Esophagus squamous epithelium (tissue), 5 donors: ENCODE data around the gene HOXB5. TPM values are rescaled to one million over a fixed set of nuclear protein-coding genes. Genes with fewer than 3 reads are reported as not detected.

Experiments
- DNase-seq: peaks from one replicate; lab custom pipeline; 2025; lab: John Stamatoyannopoulos, UW
- H3K27ac ChIP-seq, 4 donors: fragments of 200-600 bp; sonication (generic); one replicate each; pipeline ENCODE4 v1.5.1; 2016 to 2019; ENCODE audit warnings: mild to moderate bottlenecking in 1 of 4
- H3K27me3 ChIP-seq, 4 donors: fragments of 200-600 bp; sonication (generic); 1 replicate in 3 of 4; 2 replicates in 1 of 4; pipeline versions ENCODE4 v1.5.1 to v1.6.0; 2017 to 2021; ENCODE audit warnings: antibody characterized with exemption in 1 of 4
- H3K36me3 ChIP-seq, 3 donors: fragments of 200-600 bp; sonication (generic); one replicate each; pipeline ENCODE4 v1.5.1; 2016 to 2019
- H3K4me1 ChIP-seq, 3 donors: fragments of 200-600 bp; sonication (generic); one replicate each; pipeline ENCODE4 v1.5.1; 2017 to 2019
- H3K4me3 ChIP-seq, 4 donors: fragments of 200-600 bp; sonication (generic); 1 replicate in 3 of 4; 2 replicates in 1 of 4; pipeline ENCODE4 v1.5.1; 2016 to 2019; ENCODE audit warnings: mild to moderate bottlenecking in 2 of 4, moderate library complexity in 1 of 4
- H3K9me3 ChIP-seq, 3 donors: fragments of 200-600 bp; sonication (generic); one replicate each; pipeline ENCODE4 v1.5.1; 2016 to 2019
- POLR2A ChIP-seq, 4 donors: fragments of 450-650 bp; IDR thresholded peaks; one replicate each; pipeline ENCODE4 v1.6.1; 2017; ENCODE audit warnings: antibody characterized with exemption in 4 of 4, mild to moderate bottlenecking in 4 of 4, moderate library complexity in 3 of 4
- WGBS, 2 donors: methylation state at CpG; one replicate each; pipeline ENCODE4 v1.1.5; 2018; 5-methylcytosine and 5-hydroxymethylcytosine counted together
- intact Hi-C: fragments of 100-400 bp; cut with DNase I; formaldehyde crosslinking; loops from one replicate; pipeline ENCODE4 v1.15.0; 2022
- total RNA-seq, 4 donors: library from RNA; depleted of rRNA; stranded (reverse); fragments of >200 nt; gene quantifications; one replicate each; pipeline ENCODE4 v1.1.0, GENCODE V29; 2016
- TF ChIP-seq, protein P1 (sequence below), 6 experiments: fragments of 450-650 bp in 4 of 6; fragments of 200-600 bp in 2 of 6; sonication (generic) in 2 of 6; IDR thresholded peaks; one replicate each; pipeline ENCODE4 v1.5.1; 2016 to 2019; ENCODE audit warnings: antibody characterized with exemption in 6 of 6, mild to moderate bottlenecking in 4 of 6, moderate library complexity in 4 of 6
- donor health status: DM: yes; HTN: yes; CAD: no.

The HOXB5 gene
- total RNA-seq, 4 donors from 2014 or later, result not detected

DNA sequence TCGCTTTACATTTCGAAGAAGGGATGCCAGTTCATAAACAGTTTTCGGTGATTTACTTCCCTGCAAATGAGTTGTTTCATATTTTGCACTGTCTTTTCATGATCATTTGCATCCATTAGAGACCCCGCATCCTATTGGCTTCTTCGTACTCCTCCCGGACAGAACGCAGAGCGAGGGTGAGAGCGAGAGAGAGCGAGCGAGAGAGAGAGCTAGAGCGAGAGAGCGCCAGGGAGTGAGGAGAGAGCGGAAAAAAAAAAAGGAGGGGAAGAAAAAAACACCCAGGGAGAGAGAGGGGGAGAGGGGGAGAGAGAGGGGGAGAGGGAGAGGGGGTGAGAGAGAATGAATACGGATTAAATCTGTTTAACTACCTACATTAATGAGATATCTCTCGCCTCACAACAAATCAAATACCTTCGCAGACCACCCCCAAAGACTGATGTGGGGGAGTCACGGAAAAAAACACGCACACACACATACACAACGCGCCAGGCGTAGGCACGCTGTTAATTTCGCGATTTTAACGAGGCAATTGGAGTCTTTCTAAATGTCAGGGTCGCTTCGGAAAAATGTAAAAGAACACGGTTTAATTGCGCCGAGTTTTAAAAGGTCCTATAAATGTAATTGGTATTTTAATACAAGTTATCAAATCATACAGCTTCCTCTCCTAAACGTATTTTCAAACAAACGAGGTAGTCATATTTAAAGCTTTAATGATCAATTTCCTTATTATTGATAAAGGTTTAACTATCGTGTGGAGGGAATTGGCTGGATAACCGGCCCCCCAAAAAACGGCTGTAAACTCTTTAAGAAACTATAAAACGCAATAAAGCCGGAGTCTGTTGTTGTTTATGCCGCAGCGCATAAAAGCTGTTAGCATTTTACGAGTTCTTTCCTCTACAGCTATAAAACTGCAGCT lies 21.7 kb upstream of the HOXB5 start, which contains the start of gene HOXB8:
Gene HOXB8 (minus strand): TSS at position 246 of the 916 bp plus-strand sequence. CDS start 588 bp downstream, outside the sequence.
- intact Hi-C loops, result no loop called here
- H3K4me1 ChIP-seq, result peaks cover 13 to 59% (median 37%) of the 10 kb centered on the region in 3 donors
- TF ChIP-seq, protein P1, sequence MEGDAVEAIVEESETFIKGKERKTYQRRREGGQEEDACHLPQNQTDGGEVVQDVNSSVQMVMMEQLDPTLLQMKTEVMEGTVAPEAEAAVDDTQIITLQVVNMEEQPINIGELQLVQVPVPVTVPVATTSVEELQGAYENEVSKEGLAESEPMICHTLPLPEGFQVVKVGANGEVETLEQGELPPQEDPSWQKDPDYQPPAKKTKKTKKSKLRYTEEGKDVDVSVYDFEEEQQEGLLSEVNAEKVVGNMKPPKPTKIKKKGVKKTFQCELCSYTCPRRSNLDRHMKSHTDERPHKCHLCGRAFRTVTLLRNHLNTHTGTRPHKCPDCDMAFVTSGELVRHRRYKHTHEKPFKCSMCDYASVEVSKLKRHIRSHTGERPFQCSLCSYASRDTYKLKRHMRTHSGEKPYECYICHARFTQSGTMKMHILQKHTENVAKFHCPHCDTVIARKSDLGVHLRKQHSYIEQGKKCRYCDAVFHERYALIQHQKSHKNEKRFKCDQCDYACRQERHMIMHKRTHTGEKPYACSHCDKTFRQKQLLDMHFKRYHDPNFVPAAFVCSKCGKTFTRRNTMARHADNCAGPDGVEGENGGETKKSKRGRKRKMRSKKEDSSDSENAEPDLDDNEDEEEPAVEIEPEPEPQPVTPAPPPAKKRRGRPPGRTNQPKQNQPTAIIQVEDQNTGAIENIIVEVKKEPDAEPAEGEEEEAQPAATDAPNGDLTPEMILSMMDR (IDR thresholded peaks at IDR 0.05), result no peak
- TF ChIP-seq POLR2A (IDR thresholded peaks at IDR 0.05), result no peak
- no peaks in the 10 kb centered on the region for H3K9me3 ChIP-seq
- H3K27me3 ChIP-seq, result peaks cover 57 to 100% (median 85%) of the 10 kb centered on the region in 4 donors
- no peaks in the 10 kb centered on the region for H3K36me3 ChIP-seq
- H3K27ac ChIP-seq, result no peak within 1 kb of the TSS
- 17 to 30% methylated on average over 39 to 40 of the region's 41 CpGs for WGBS, 2 donors
- DNase-seq, result no peak
- peak within 1 kb of the TSS in 1 of 4 donors; percentile 40 for H3K4me3 ChIP-seq

DNA sequence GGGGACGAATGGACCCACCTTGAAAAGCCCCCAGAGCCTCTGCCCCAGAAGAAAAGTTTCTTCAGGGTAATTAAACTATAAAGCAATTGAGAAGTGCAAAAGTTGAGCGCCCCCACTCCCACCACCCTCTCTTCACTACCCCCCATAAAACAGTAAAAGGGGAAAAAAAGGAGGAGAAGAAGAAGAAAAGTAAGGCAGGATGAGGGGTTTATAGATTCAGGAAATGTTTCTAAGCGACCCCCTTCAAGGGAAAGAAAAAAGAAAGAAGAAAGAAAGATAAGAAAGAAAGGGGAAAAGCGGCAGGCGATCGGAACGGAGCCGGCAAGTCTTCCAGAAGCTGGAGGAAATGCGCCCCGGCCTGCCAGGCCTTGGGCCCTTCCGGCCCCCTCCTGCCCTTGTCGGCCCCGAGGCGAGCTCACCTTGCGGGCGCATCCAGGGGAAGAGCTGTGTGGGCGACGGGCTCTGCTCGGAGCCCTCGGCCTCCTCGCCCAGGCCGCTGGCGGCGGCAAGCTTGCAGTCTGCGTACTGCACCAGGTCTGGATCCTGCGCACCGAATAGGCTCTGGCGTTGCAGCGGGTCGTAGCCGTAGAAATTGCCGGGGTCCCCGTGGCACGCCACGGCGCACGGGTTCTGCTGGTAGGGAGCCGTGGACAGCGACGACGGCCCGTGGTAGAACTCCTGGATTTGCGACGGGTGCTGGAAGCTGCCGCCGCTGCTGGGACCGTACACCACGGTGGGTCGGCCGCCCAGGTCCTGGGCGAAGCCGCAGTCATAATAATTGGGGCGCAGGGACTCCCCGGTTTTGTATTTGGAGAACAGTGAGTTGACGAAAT lies 20.5 kb upstream of the HOXB5 start:
- intact Hi-C loops, result no loop called here
- Histone ChIP-seq H3K27ac (no peak overlapping the region), H3K4me3 (peak overlapping the region in 1 of 4 donors; percentile 40), H3K36me3 (no peaks in the 10 kb centered on the region), H3K4me1 (peaks cover 13 to 62% (median 40%) of the 10 kb centered on the region in 3 donors), H3K27me3 (peaks cover 45 to 100% (median 81%) of the 10 kb centered on the region in 4 donors), H3K9me3 (no peaks in the 10 kb centered on the region)
- no peak for DNase-seq
- 7 to 19% methylated on average over 8 to 37 of the region's 55 CpGs for WGBS, 2 donors
- no peak for TF ChIP-seq POLR2A (IDR thresholded peaks at IDR 0.05)
- TF ChIP-seq, protein P1 (IDR thresholded peaks at IDR 0.05), result no peak

DNA sequence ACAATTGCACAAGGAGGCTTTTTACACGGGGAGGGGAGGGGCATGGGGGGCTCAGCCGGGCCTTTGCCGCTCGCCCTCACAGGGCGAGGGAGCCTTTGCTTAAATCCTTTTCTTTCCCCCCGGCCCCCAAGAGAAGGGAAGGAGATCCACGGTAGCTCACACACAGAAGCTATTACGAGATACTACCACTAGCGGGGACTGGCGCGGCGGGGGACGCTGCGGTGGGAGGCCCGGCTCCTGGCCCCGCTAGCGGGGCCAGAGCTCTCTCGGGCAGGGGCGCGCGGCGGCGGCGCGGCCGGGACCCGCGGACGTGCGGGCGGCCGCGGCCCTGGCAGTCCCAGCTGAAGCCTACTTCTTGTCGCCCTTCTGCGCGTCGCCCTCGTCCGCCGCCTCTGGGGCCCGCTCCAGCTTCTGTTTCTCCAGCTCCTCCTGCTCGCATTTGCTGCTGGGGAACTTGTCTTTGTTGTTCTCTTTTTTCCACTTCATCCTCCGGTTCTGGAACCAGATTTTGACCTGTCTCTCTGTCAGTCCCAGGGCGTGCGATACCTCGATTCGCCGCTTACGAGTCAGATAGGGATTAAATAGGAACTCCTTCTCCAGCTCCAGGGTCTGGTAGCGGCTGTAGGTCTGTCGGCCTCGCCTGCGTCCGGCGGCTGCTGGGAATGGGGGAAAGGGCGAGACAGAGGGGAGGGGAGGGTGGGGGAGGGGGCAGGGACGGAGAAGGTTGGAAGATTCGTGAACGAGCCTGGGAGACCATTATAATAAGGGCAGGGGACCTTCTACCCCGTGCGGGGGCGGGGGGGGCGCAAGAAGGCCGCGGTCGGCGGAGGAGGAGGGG lies 19.5 kb upstream of the HOXB5 start:
- TF ChIP-seq, protein P1 (IDR thresholded peaks at IDR 0.05), result peak in 1 of 6 experiments; percentile 29
- no peak for TF ChIP-seq POLR2A (IDR thresholded peaks at IDR 0.05)
- intact Hi-C loops, result no loop called here
- no peaks in the 10 kb centered on the region for H3K9me3 ChIP-seq
- no peaks in the 10 kb centered on the region for H3K36me3 ChIP-seq
- WGBS, 2 donors, result 3 to 4% methylated on average over 24 to 31 of the region's 67 CpGs
- peaks cover 49 to 100% (median 84%) of the 10 kb centered on the region in 4 donors for H3K27me3 ChIP-seq
- no peak overlapping the region for H3K27ac ChIP-seq
- peak overlapping the region; percentile 1 to 67 (median 14) for H3K4me3 ChIP-seq
- peaks cover 13 to 53% (median 40%) of the 10 kb centered on the region in 3 donors for H3K4me1 ChIP-seq
- no peak for DNase-seq

DNA sequence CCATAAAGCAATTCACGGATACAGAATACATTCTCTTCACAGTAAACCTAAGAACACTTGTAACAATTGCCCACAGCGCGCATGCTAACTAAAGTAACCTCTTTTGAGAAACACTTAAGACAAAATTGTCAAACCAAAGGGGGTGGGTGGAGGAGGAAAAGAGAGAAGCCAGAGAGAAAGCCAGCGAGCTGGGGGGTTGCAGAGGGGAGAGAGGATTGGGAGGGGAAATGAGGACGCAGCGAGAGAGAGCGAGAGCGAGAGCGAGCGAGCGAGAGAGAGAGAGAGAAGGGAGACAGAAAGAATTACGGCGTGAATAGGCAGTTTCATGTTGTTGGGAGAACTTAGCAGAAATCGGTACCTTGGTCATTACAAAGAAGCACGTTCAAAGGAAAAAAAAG lies 18.9 kb upstream of the HOXB5 start:
- H3K9me3 ChIP-seq, result no peaks in the 10 kb centered on the region
- no peak for DNase-seq
- H3K4me3 ChIP-seq, result peak overlapping the region; percentile 1 to 67 (median 14)
- H3K27me3 ChIP-seq, result peaks cover 51 to 100% (median 83%) of the 10 kb centered on the region in 4 donors
- H3K36me3 ChIP-seq, result no peaks in the 10 kb centered on the region
- intact Hi-C loops, result no loop called here
- H3K27ac ChIP-seq, result no peak overlapping the region
- 4% methylated on average over 15 of the region's 15 CpGs for WGBS, 2 donors
- TF ChIP-seq, protein P1 (IDR thresholded peaks at IDR 0.05), result no peak
- no peak for TF ChIP-seq POLR2A (IDR thresholded peaks at IDR 0.05)
- H3K4me1 ChIP-seq, result peaks cover 13 to 48% (median 40%) of the 10 kb centered on the region in 3 donors
